HG02884 (cell line): Measurements from ENCODE around the gene HES7.
"Not testable (repeated sequence)": the region's sequence is repeated elsewhere in the genome, so short reads cannot be mapped to it uniquely, and the experiment has no call there.

Experiments used
- ATAC-seq: cut with Tn5 transposase; IDR thresholded peaks from one replicate; pipeline ENCODE4 v1.9.1; 2021; ENCODE audit warnings: mild to moderate bottlenecking, moderate library complexity; ENCODE audit not compliant: unreplicated experiment

Gene HES7

GRCh38 chr17:8105957-8106398, 17.9 kb downstream of the HES7 start:
- no peak for ATAC-seq

- ATAC-seq, result no peak
These were observed 19.0 kb downstream of the HES7 start for GRCh38 chr17:8104911-8105310.

GRCh38 chr17:8103549-8103948, 20.4 kb downstream of the HES7 start:
- ATAC-seq, result no peak

- ATAC-seq, result no peak
These were observed 22.2 kb downstream of the HES7 start for GRCh38 chr17:8101721-8102120.

GRCh38 chr17:8100763-8101162, 23.1 kb downstream of the HES7 start:
- ATAC-seq, result no peak

- ATAC-seq, result no peak
These were observed 23.8 kb downstream of the HES7 start for GRCh38 chr17:8100111-8100510.

DNA sequence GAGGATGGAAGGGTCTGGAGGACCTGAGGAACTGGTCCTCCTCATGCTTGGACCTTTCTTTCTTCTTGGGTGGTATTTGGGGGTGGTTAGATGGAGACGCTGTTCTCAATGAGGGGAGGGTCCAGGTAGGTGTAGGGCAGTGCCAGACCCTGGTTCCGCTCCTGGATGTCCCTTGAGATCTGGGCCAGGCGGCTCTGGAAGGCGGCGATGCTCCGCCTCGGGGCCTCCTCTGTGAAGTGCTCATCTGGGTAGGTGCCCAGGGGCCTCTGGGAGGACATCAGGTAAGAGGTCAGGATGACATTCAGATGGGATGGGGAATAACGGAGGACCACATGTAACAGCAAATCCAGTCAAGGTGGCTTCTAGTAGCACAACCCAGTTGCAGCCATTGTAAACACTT, 27.4 kb downstream of the HES7 start:
- no peak for ATAC-seq

- ATAC-seq, result no peak
These were observed 28.5 kb downstream of the HES7 start for GRCh38 chr17:8095361-8095760.

DNA sequence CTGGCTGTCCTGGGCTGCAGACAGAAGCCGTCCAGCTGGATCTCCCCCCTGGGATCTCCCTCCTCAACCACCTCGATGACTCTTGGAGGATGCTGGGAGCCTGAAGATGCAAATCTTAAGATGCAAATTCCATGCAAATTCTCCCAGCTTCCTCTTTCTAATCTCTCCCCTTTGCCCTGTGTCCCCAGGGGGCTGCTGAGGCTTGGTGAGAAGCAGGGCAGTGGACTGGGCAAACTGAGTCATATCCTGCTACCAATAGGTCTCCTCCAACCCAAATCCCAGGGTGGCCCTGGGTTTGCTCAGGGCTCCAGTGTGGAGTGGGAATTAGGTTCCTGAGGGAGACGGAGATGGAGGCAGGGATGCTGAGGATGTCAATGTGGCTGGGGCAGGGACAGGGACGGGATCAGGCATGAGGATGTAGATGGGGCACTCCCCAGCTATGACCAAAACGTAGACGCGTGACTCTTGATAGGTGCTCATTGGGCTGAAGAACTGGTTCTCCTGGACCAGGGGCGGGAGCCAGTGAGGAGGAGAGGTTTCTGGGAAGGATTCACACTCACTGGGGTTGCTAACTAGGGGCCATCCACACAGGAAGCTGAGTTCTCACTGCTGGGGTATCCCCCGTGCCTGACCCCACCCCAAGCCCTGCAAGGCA, 32.7 kb downstream of the HES7 start:
- ATAC-seq, result no peak

DNA sequence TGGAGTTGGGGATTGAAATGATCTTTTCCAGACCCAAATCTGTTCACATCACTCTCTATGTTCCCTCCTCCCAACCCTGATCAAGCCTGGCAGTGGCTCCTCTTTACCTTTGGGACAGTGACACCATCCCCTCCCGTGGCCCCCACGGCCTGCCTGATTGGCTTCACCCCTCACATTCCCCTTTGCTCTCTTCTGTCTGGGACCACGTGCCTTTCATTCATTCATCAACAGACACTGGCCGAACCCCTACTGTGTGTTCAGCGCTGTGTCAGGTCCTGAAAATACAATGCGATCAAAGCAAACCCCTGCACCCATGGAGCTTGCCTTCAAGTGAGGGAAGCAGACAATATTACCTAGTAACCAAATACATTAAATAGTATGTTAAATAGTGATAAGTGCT, 34.2 kb downstream of the HES7 start:
- ATAC-seq, result no peak

GRCh38 chr17:8087952-8088230, 36.0 kb downstream of the HES7 start:
- ATAC-seq, result no peak

GRCh38 chr17:8087075-8087951, 36.6 kb downstream of the HES7 start, which contains the start of gene ALOX12B:
Gene ALOX12B, minus strand, starts transcription at chr17:8087716. Its CDS starts 274 bp downstream, at chr17:8087442.
- ATAC-seq, result no peak

DNA sequence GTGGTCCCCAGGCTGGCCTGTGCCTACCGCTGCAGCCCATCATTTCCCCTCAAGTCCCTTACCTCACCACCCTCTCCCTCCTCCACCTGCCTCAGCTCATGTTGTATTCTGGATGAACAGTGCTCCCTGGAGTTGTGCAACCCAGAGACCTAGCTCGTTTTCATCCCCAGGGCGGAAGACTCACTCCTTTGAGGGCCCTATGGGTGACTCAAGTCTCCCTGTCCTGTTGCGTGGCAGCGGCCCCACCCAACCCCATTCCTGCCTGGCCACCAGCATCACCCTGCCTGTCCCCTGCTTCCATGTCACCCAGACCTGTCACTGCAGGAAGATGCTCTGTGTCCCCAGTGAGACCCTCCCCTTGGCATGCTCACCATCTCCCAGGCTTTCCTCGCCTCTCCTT, 39.7 kb downstream of the HES7 start:
- ATAC-seq, result no peak

DNA sequence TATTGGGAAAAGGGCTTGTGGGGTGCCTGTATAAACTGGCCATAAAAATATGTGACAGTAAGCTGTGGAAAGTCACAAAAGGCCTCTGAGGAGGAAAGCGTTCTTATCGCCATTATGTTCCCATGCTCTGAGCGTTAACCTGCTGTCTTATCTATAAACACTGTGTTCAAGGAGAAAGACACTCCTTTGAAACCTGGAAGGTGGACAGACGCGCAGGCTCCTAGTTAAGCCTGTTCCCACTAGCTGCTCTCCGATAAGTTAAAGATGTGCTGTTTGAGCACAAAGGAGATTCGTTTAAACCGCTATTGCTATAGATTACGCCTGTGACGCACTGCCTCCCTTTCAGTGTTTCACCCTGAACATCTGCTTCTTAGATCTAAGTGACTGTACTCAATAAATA, 41.6 kb downstream of the HES7 start:
- ATAC-seq, result no peak

DNA sequence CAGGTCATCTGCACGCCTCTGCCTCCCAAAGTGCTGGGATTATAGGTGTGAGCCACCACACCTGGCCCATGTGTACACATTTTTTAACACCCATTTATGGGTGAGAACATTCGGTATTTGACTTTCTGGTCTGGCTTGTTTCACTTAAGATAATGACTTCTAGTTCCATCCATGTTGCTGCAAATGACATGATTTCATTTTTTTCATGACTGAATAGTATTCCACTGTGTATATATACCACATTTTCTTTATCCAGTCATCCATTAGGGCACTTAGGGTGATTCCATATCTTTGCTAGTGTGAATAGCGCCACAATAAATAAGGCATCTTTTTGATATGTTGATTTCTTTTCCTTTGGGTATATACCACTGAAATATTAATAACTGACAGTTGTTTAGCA, 42.0 kb downstream of the HES7 start:
- no peak for ATAC-seq

- no peak for ATAC-seq
These were observed 43.1 kb downstream of the HES7 start for GRCh38 chr17:8080799-8081219.

GRCh38 chr17:8080208-8080798, 43.6 kb downstream of the HES7 start:
- ATAC-seq, result no peak

DNA sequence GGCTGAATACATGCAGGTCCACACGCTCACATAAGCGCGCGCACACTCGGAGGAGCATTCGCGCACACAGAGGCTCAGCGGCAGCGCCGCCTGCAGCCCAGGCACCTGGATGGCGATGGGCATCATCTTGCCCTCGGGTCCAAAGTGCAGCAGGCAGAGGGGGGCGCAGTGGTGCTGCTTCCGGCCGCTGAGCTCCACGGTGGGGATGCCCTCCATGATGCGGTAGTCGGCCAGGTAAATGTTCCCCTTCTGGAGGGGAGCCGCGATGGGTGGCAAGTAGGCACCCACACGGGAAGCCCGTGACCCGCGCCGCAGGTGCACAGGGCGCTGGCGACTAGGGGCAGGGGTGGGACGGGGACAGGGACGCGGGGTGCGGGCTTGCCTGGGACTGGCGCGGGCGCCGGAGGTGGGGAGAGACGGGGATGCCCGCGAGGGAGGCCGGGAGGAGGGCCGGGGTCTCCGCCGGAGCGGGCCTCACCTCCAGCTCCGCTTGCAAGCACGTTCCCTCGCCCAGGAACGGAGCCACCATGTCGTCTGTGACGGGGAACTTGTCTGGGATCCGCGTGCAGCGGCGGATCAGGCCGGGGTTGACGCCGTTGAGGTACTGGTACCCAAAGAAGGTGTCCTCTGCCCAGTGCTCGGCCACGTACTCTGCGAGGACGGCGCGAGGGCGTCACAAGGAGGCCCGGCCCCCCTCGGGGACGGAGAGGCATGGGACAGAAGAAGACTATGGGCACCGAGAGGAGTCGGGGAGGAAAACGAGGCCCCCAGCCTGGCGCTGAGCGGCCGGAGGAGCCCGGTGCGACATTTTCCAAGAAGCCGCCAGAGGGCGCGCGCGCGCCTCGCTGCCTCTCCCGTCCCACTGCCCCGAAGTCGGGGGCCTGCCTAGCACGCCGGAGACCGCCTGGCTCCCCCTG, 44.4 kb downstream of the HES7 start:
- ATAC-seq, result no peak

GRCh38 chr17:8077939-8078338, 46.0 kb downstream of the HES7 start:
- ATAC-seq, result not testable (repeated sequence)

DNA sequence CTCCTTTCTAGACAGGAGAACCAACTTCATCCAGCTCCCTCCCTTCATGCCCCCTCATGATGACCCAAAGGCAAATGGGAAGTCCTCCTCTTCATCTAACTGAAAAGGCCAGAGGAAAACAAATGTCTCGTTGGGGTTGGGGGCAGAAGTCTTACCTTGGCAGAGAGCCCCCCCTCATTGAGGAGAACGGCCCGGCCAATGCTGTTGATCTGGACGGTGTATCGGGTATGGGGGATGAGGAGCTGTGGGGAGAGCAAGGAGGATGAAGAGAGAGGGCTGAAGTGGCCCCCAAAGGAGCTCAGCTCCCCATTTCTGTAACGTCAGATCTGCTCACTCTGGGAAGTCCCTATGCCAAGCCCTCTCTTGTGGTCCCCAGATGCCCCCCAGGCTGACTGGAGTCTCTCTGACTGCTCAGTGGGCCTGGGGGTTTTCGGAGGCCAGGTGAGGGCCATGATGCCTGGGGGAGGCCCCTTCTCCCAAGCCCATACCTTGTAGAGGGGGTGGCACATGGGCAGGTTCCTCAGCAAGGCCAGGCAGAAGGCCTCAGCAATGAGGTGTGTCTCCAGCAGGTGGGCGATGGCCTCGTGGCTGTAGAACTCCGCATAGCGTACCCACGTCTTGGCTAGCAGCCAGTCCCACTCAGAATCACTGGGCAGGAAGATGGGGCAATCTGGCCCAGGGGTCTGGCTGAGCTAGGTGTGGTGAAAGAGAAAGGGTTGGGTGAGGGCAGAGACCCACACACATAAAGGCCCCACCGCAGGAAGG, 47.2 kb downstream of the HES7 start:
- no peak for ATAC-seq
